GM12873 (cell line): Measurements from ENCODE around the gene RNF34.

Source experiments
- TF ChIP-seq, protein P1 (sequence below): IDR thresholded peaks from 2 replicates; pipeline ENCODE4 v1.5.1; 2012; ENCODE audit warnings: low read depth, mild to moderate bottlenecking, moderate library complexity, low read length, control low read depth; ENCODE audit not compliant: insufficient read depth; ENCODE audit errors: missing control alignments

RNF34 gene

DNA sequence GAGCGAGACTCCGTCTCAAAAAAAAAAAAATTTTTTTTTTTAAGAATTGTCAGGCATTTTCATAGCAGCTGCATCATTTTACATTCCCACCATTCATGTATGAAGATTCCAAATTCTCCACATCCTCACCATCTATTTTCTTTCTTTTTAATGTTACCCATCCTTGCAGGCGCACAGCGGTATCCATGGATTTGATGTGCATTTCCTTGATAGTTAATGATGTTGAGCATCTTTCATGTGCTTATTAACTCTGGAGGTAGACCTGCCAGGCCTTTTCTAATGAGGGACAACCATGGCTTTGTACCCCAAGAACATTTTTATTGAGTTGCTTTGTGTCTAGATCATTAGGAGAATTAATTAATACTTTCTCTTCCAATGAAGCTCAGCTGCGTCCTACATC, 1.6 kb upstream of the RNF34 start:
- TF ChIP-seq, protein P1, sequence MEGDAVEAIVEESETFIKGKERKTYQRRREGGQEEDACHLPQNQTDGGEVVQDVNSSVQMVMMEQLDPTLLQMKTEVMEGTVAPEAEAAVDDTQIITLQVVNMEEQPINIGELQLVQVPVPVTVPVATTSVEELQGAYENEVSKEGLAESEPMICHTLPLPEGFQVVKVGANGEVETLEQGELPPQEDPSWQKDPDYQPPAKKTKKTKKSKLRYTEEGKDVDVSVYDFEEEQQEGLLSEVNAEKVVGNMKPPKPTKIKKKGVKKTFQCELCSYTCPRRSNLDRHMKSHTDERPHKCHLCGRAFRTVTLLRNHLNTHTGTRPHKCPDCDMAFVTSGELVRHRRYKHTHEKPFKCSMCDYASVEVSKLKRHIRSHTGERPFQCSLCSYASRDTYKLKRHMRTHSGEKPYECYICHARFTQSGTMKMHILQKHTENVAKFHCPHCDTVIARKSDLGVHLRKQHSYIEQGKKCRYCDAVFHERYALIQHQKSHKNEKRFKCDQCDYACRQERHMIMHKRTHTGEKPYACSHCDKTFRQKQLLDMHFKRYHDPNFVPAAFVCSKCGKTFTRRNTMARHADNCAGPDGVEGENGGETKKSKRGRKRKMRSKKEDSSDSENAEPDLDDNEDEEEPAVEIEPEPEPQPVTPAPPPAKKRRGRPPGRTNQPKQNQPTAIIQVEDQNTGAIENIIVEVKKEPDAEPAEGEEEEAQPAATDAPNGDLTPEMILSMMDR, result no peak

DNA sequence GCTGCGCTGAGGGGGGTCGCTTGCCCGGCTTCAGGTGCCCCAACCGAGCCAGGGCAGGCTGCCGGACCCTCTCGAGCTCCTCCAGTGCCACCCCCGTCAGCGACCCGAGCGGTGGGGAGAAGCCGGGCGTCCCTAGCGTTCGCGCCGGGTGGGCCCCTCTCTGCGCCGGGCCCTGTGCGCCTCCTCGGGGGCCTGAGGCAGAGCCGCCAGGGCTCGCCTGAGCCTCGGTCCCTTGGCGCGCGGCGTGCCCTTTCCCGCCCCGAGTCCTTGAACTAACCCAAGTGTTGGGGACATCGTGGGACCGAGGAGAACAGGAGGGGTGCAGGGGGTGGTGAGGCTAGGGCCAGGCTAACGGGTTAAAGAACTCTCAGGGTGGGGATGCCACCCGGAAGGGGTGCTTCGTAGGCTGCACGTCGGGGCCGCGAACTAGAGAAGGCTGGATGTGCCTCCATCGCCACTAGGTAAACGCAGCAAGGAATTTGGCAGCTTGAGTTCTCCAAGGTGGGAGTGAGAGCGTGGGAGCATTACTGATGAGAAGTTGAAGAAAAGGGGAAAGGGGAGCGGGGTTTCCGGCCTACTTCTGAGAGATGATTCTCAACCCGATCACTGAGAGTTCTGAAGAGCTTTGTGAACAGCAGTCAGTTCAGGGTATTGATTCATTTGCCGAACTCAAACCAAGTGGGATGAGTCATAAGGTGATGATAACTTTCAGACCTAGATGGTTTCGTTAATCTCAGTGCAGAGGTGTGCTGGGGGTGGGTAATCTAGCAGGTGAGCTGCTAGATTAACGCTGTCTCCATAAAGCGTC, 618 bp downstream of the RNF34 start:
- TF ChIP-seq, protein P1, result no peak

DNA sequence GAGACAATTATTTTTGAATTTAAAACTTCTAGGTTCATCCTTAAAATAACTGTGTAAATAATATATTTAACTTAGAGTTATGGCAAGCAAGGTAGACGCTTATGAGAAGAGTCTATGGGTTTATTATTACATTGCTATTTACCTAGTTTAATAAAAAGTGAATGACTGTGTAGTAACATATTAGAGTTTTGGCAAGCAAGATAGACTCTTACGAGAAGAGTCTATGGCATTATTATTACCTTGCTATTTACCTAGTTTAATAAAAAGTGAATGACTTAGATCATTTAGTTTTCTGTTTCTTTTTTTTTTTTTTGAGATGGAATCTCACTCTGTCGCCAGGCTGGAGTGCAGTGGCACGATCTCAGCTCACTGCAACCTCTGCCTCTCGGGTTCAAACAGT, 3.8 kb downstream of the RNF34 start:
- TF ChIP-seq, protein P1, result no peak

DNA sequence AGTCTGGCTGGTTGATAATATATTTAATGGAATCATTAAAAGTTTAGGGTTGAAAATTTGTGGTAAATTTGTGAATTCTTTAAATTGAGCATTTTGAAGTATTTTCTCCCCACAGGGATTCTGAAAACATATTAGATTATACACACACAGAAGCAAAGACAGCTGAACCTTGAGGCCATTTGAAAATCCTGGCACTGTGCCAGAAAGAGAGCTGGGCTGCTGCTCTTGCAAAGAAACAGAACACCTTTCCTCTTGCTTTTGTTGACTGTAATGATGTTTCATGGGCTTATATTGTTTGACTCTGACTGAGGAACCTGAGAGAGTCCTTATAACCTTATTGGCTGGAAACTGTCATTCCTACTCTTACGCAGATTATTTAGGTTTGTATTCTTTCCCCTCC, 4.8 kb downstream of the RNF34 start:
- TF ChIP-seq, protein P1, result no peak

DNA sequence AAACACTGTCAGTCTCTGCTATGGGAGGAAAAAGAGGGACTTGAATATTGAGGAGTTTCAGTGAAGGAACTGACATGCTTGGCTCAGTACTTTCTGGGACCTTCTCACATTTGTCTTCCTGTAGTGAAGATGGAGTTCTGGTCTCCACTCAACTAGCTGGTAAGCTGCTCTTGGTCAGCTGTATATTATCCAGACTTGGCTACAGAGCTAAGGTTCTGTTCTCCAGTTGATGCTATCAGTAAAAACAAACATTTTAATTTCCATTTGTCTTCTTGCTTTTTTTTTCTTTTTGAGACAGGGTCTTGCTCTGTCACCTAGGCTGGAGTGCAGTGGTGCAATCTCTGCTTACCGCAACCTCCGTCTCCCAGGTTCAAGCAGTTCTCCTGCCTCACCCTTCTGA, 5.3 kb downstream of the RNF34 start:
- TF ChIP-seq, protein P1, result no peak

DNA sequence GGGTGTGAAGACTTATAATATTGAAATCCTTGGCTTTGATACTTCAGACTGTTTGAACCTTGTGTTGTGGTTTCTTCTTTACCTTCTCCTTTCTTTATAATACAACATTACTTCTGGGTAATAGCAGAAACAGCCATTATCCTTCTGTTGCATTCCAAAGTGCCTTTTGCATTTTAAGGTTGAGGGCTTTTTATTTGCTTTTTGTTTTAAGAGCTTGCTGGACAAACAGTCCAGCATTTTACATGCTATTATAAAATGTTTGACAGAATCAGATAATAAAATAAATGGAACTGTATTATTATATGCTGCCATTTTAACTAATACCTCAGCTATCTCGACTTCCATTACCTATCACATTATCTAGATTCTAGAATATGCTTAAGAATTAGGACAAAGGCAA, 14.0 kb downstream of the RNF34 start:
- TF ChIP-seq, protein P1, result no peak

DNA sequence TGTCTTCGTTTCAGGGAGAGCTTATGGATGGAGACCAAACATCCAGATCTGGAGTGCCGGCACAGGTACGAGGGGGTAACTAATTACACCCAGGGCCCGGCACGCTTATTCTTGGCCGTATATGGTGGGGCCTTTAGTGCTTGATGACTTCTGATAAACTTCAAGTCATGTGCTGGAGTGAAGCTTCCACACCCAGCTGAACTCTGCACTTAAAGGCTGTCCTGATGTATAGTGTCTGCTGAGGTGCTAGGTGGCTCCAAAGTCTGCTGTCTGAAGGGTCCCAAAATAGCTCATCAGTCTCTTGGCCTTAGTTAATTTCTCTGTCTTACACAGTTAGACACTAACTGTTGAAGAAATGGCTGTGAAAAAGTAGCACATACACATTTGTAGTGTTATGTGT, 17.9 kb downstream of the RNF34 start:
- TF ChIP-seq, protein P1, result no peak
